Fibroblast of skin of right biceps (primary cell): ENCODE results near the gene NMUR1.

Experiments
- DNase-seq: peaks from one replicate; pipeline ENCODE4 v3.0.0-alpha.2; 2013

The NMUR1 gene

DNA sequence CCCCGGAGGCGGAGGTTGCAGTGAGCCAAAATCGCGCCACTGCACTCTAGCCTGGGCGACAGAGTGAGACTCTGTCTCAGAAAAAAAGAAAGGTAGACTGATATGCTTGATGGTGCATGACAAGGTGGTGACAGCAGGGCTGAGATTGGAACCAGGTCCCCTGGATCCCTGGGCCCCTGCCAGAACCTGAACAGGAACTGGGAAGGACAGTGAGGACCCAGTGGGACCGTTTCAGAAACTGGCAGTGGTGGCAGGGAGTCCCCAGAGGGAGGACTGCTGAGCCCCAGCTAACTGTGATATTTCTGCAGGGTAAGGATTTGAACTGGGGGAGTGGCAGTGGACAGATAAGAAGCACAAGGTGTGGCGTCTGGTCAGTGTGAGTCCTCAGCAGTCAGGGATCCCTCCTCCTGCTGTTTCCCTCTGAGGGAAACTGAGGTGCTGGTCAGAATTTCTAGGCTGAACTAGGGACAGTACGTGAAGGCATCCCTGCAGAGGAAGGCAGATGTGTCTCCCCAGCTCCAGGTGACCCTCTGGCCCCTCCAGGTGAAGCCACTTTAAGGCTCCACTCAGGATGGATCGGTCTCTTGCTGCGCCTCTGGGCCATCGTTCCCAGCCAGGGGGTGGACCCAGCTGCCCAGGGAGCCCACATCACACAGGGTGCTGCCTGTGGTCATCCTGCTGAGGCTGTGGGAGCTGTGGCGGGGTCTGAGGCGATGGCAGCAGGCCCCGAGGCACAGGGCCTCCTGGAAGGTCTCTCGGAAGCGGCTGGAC is 5.6 kb downstream of the NMUR1 start:
- DNase-seq, result no peak

DNA sequence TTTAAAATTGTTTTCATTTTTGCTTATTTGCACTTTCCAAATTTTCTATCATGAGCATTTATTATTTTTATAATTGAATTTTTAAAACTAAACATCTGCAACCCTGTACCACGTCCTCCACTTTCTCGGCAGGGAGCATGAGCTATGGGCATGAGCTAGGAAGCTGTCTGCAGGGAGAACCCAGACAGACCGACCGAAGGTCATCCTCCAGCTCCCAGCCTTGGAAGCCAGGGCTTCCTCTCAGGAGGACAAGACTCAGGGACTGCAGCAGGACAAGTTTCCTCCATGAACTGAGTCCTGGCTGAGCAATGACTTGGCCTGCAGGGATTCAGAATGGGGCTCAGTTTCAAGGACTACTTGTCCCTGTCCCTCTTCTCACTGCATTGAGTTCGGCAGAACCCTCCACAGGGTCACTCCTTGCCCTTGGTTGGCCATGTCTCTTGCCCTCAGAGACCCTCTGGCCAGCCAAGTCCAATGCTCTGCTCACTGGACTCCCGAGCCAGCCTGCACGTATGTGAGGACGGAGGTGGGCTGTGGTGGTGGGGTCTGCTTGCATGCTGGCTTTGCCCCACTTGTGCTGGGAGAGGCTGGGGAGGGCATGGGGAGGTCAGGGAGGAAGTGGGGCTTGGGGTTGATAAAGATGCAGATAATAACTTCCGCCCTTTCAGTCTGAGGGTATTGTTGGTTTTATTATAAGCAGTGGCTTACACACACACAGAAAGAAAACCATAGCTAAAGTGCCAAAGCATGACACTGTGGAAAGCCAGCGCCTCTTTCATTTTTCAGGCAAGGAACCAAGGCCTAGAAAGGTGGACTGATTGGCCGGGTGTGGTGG is 6.6 kb downstream of the NMUR1 start:
- DNase-seq, result no peak

DNA sequence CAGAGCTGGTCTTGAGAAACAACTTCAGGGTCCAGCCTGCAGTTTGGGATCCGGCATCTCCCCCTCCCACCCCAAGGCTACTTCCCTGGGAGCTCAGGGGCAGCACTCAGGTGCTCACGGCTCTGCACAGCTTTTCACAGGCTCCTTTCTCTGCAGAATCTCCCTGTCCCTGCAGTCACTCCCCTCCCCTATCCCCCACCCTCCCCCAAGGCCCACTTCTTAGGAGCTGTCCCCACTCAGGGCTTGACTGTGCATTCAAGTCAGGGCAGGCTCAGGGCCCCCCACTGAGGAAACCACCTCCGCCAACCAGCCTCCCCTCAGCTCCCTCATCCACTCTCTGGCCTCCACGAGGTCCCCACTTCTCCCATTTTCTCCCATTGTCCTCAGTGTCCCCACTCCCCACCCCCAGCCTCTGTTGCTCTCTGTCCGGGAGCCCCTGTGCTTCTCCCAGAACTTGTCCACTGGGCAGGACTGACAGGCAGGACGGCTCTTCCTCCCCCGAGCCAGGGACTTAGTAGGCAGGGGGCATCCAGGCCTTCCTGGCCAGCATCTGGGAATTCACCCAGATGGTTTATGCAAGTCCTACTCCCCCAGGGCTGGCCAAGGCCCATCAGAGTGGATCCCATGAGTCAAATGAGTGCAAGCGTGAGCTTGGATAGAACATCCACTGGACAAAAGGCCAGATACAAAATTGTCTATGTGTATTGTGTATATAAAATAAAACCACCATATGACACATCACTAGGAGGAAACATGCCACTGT is 7.6 kb downstream of the NMUR1 start:
- DNase-seq, result peak; percentile 36

DNA sequence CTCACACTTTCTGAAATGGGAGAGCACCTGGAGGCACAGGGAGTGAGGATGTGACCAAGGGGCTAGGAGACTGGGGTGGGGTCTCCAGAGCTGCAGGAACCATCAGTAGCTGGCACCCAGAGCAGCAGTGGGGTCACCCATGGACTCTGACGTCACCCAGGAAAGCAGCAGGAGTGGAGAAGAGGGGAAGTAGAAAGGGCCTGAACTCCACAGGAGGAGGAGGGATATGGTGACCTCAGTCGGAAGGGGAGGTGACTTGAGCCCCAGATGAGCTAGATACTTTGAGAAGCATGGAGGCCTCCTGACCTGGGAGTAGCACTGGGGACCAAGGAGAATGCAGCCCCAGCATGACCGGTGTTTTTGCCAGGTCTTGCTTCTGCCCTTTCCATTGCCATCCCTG is 8.8 kb downstream of the NMUR1 start:
- no peak for DNase-seq

DNA sequence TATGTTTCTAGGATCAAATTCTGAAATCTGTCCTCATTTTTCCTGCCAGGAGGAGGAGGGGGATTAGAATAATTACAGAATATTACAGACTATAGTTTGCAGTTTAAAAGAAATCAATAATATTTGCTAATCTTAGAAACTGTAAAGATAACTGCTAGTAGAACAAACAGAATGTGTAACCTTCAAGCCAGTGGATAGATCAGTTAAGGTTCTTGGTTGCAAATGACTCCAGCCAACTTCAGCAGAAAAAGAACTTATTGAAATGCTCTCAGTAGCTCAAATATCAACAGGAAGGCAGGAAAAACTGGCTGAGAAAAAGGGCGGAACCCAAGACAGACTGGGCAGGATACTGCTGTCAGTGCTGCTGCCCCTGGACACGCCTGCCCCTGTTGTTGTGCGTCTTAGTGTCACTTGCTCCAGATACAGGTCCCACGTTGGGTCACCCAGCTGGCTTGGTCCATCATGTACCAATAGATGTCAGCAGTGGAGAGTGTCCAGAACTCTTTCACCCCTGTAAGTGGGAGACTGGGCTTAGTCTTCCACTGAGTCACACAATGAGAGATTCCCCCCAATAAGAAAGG is 10.2 kb downstream of the NMUR1 start:
- no peak for DNase-seq

DNA sequence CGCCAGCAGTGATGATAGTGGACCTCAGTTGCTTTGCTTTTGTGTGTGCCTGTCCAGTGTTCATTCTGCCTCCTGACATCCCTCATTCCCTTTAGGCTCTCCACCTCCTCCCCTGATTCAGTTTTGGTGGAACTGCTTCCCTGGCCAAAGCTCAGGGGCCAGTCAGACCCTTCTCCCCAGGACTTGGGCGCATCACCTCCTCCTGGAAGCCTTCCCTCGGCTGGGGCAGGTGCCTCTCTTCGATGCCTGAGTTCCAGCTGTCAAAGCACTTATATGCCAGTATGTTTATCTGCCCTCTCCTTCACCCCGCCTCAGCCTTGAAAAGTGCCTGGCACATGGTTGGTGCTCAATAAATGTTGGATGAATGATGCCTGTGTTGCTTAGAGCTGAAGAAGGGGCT is 11.5 kb downstream of the NMUR1 start:
- DNase-seq, result no peak

DNA sequence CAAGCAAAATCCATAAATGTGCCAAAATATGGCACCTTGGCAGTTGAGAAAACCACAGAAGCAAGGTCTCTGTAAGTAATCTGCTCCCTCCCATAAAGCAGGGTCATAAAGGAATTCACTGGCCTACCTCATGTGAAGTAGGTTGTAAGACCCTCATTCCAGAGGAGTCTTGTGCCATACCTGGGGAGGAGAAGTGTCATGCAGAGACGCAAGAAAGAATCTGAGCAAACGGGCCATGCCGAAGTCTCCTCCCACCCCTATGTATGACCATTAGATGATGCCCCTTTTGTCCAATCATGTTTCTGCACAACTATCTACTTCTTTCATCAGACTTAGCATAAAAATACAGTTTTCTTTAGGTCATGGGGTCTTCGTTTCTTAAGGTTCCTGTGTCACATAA is 14.6 kb downstream of the NMUR1 start:
- DNase-seq, result no peak

DNA sequence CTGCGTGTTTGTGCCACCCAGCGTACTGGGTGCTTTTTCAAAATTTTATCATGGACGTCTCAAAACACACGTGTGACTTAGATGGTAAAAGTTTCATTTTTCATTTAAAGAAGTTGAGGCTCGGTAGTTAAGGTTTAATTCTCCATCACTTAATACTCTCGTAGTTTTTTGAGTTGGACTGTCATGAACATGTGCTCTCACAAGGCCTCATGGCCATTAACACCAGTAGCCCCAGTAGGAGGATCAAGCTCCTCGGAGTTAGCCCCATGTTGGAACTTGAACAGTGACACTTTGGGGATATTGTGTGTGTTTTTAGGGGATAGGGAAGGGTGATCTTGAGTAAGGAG is 15.3 kb downstream of the NMUR1 start:
- DNase-seq, result no peak

DNA sequence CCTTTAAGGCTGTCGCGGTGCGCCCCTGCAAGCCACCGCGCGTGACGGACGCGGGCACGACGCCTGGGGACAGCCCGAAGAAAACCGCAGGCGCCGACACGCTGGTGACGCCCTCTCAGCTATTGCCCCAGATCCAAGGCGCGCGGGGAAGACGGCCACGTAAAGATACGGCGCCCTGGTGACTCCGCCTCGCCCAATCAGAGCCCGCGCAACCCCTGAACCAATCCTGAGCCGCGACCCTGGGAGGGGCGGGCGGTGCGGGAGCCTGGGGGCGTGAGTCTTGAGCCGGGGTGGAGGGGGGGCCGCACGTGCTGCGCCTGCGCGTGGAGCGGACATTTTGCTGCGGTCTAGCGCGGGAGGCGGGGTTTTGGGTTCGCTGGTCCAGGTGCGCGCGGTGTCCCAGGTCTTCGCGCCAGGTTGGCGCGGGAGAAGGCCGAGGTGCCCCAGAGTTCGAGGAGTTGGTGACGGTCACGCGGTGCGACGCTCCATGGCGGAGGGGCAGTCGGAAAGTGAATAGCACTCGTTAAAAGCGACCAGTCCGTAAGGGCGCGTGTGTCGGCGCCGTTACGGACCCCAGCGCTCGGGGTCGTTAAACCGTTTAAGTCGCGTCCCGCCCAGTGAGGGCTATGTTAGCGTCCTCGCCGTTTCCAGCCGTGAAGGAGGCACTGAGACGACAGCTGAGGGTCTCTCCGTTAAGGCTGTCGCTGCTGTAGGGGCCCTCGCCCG is 15.9 kb downstream of the NMUR1 start:
- peak; percentile 97 for DNase-seq

DNA sequence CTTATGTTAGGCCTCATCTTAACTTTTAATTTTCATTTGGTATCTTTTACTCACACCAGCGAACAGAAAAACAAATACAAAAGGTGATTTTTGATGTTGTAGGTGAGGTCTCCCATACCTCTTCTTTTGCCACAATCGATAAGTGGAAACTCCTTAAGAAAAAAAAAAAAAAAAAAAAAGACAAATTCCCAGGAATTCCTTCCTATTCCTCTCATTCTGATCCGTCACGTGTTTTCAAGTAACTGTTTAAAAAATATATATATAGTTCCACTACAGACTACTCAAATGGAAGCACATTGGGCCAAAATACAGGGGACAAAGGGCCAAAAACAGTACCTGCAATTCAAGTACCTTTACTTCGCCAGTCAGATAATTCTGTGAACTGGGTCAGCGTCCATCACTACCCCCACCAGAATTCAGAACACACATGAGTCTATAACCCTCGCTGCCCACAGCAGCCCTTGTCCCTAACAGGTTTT is 16.5 kb downstream of the NMUR1 start:
- no peak for DNase-seq

DNA sequence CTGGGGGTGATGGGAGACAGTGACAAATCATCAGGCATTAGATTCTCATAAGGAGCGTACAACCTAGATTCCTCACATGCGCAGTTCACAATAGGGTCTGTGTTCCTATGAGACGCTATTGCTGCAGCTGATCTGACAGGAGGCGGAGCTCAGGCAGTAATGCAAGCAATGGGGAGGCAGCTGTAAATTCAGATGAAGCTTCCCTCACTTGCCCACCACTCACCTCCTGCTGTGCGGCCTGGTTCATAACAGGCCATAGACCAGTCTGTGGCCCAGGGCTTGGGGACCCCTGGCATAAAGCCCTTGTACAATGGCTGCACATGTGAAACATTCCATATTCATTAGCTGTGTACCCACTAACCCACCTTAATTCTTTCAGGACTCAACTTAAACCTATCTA is 18.0 kb downstream of the NMUR1 start:
- DNase-seq, result peak; percentile 43

DNA sequence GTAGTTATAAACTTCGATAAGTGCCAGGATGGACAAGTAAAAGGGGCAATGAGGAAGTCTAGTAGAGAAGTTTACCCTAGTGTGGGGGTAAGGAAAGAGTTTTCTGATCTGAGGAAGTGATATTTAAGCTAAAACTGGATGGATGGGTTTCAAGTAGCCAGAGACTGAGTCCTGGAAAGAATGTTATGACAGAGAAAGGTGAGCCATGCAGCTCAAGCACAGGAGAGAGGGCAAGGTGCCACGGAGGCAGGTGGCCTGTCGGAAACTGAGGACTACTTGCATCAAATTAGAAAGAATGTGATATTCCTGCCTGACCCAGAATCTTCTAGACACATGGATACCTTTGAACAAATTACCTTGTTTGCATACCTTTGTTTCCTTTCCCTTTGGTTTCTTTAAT is 26.5 kb downstream of the NMUR1 start:
- DNase-seq, result no peak

DNA sequence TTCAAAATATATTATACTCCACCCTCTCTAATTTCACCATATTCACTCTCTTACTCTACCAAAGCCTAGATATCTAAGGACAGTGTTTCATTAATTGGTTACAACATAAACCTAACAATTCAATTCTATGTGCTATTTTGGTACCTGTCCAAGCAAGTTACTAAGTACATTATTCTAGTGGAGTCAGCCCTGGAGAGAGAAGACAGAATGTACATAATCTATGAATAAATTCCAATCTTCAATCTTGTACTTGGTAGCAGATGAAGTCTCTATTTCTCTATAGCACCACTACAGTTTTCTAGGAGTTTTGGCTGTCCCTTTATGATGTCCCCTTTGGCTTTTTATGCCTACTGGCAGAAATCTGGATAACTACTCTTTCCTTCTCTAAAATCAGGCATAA is 27.6 kb downstream of the NMUR1 start:
- no peak for DNase-seq

DNA sequence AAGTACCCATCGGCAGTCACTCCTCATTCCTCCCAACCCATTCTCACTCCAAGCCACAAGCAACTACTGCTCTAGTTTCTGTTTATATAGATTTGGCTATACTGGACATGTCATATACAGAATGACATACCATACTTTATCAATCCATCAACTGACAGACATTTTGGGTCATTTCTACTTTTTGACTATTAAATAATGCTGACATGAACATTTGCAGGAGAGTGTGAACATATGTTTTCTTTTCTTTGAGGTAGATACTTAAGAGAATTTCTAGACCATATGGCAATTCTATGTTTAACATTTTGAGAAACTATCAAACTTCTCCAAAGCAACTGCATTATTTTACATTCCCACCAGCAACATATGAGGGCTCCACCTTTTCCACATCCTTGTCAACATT is 32.6 kb downstream of the NMUR1 start:
- no peak for DNase-seq

DNA sequence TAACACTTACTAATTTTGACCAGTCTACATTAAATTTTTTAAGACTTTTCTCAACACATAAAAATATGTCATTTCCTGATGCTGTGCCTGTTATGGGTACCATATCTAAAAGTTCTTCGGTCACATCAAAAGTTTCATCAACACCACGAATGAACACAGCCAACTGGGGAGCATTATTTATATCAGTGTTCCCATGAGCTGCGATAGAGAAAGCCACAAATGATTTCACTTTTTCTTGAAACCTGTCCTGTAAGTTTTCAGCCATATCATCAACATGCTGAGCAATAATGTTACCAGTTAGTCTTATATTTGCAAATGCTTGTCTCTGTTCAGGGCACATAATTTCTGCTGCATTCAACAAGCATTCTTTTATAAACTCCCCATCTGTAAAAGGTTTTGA is 35.6 kb downstream of the NMUR1 start:
- no peak for DNase-seq

DNA sequence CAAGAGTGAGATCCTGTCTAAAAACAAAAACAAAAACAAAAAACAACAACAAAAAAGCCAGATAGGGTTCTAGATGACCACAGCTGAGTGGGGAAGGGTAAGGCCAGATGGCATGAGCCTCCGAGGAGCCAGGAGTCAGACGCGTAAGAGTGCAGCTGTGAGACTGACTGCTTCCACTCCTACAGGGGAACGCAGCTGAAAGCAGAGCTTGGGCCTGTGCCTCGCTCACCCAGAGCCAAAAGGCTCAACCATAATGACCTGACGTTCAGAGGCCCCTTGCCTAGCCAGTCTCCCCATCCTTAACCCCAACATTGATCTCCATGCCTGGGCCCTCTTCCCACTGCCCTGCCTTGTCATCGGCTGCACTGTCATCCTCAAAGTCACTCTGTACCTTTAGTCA is 39.4 kb downstream of the NMUR1 start:
- DNase-seq, result no peak

DNA sequence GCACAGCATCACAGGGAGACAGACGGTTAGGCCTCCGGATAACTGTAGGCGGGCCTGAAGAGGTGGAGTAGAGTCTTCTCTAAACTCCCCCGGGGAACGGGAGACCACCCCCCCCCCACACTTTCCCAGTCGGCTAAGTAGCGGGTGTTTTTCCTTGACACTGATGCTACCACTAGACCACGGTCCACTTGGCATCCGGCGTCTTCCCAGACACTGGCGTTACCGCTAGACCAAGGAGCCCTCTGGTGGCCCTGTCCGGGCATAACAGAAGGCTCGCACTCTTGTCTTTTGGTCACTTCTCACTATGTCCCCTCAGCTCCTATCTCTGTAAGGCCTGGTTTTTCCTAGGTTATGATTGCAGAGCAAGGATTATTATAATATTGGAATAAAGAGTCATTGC is 40.3 kb downstream of the NMUR1 start:
- no peak for DNase-seq

DNA sequence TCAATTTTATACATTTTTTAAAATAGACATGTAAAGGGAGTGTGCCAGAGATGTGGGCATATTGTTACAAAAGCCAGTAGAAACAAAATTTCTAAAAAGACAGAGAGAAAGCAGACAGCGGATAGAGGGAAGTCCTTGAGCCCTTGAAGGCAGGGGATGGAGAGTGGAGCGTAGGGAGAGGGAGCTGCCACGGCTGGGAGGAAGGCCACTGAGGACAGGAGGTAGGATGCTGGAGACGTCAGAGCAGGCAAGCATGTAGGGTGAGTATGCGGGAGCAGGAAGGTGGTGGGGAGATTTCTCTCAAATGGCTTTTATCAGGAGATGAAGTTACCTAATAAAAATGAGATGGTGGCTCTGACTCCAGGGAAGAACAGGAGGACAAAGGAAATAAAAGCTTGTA is 41.9 kb downstream of the NMUR1 start:
- DNase-seq, result no peak

DNA sequence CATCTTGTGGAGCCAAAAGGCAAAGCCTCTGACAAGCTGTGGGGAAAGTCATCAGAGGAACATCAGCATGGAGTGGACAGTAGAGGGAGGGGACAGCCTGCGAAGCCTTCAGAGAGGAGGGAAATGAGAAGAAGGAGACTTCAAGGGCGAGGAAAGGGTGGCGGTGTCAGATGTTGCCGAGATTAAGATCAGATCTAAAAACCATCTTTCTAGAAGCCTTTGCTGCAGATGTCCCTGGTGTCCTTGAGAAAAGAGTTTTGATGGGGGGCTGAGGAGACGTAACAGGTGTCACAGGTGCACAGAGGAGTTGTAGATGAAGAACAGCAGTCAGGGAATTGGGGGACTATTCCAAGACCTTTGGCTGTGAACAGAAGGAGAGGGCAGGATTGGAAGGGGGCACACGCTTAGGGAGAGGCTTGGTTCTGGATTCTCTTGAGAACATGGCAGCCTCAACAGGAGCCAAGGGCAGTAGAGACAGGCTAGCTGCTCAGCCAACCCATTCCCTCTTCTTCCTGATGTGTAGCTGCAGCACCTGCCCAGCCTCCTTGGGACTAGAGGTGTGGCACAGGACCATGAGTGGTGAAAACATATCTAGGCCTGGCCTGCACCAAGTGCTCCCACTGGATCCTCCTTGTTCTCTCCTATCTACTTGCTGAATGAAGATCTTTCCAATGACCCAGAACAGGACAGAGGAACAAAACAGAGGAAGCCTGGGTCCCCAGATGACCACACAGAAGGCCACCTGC is 43.2 kb downstream of the NMUR1 start:
- no peak for DNase-seq

DNA sequence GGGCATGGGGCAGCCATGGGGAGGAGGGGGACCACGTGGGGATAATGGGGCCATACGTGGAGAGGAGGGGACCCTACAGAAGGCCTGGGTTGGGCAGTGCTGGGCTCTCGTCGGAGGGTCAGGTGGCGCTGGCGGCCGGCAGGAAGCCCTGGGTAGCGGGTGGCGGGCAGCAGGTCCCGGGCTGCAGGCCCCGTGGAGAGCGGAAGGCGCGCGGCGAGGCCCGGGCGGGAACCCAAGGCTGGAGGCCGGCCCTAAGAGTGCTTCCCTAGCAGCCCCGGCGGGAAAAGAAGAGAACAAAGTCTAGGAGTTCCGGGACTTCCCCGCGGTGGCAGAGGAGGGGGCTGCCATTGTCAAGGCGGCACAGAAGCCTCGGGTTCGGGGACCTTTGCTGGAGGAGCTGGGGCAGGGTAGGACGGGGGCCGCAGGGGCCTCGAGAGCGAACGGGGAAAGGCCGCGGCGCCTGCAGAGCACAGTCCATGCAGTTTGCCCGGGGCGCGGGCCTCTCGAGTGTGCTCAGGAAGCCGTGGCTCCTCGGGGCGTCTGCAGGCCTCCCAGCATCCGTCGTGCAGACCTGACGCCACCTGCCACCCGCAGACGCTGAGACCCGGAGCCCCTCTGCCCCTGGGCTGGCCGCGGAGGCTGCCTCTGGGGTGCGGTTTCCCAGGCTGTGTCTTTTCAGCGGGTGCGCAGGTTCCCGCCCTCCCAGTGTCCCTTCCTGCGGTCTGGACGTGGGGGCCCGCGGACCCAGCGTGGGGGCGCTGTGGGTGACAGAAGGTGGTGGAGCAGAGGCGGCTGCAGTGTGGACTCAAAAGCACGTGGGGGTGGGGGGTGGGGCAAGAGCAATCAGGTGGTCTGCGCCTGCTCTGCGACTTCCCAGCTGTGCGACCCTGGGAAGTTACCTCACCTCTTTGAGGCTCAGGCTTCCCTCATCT is 46.6 kb downstream of the NMUR1 start:
- DNase-seq, result peak; percentile 37
